ENCODE data around the gene NOP16.

The NOP16 gene

GRCh38 chr5:176384366-176384930 is 4.0 kb downstream of the NOP16 start:
- no peak for DNase-seq

- no peak for DNase-seq
These were observed 4.4 kb downstream of the NOP16 start for GRCh38 chr5:176383961-176384360.

GRCh38 chr5:176383248-176383905 is 5.0 kb downstream of the NOP16 start:
- no peak for DNase-seq

DNA sequence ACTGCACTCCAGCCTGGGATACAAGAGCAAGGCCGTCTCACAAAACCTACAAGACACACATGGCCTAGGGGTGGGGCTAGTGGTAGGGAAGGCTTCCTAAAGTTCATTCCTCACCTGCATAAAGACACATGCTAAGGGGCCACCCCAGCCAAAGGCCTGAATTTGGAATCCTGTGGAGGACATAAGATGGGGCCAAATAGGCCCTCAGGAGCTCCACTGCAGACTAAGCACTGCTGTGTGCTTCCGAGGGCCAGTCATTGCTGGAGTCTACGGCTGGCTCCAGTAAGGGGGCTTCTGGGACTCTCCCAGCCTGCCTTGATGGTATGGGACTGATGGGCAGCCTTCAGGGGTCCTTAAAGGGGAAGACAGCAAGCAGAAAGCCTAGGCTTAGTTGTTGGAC is 5.7 kb downstream of the NOP16 start:
- no peak for DNase-seq

- DNase-seq, result no peak
These were observed 6.4 kb downstream of the NOP16 start for GRCh38 chr5:176381979-176382378.

DNA sequence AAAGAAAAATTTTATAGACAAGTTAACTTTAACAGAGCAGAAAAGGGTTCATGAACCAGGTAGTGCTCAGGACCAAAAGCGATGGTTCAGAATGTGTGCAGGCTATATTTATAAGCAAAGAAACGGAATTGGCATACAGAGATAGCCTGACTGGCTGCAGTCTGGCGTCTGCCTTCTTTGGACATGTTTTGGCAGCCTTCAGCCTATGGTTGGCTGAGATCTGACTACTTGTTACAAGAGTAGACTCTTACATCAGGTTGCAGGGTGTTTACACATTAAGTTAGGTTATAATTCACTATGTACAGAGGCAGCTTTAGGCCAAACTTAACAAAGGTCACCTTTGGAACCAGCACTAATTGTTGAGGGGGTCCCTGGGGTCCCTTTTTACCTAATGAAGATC is 7.0 kb downstream of the NOP16 start:
- no peak for DNase-seq

DNA sequence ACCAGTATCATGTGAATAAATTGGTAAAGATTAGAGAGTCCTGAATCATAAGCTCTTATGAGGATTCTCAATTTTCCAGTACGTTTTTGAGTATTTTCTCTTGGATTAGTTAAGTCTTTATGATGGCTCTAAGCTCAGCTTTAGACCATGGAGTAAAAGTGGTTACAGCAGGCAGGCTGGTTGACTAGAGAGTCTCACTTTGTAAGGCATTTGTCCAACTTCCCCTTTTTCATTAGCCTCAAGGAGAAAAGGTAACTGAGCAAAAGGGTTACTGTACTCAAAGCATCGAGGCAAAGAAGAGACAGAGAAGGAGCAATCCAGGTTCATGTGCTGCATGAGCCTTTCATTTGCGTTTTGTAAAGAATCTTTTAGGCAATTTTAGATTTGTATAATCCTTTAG is 8.5 kb downstream of the NOP16 start:
- no peak for DNase-seq

DNA sequence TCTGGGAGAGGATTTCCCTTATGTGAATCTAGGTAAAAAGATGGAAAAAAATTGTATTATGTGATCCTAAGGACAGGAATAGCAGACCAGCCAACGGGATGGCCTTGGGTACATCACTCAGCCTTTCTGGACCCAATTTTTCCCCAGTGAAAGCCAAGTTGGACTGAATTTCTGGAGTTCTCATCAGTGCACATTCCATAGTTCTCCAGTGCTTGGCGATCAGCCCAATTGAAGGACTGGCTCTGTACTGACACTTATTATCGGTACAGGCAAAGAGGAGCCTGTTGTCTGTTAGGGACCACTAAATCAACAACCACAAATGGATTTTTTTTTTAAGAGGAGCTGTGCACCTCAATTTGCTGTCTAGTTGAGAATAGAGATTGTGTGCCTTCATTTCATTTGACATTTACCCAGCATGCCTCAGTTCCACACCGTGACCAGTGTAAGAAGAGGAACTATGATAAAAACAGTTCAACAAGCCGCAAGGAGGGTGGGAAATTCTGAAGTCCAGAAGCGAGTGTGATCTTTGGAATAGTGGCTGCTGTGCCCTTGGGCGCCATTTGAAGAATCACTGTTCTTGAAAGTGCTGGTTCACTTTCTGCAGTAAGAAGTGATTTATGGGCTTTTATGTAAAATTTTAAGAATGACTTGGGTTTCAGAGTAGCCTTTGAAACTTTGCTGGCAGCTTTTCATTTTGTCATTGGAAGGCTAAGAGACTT is 15.1 kb downstream of the NOP16 start:
- DNase-seq, result no peak

DNA sequence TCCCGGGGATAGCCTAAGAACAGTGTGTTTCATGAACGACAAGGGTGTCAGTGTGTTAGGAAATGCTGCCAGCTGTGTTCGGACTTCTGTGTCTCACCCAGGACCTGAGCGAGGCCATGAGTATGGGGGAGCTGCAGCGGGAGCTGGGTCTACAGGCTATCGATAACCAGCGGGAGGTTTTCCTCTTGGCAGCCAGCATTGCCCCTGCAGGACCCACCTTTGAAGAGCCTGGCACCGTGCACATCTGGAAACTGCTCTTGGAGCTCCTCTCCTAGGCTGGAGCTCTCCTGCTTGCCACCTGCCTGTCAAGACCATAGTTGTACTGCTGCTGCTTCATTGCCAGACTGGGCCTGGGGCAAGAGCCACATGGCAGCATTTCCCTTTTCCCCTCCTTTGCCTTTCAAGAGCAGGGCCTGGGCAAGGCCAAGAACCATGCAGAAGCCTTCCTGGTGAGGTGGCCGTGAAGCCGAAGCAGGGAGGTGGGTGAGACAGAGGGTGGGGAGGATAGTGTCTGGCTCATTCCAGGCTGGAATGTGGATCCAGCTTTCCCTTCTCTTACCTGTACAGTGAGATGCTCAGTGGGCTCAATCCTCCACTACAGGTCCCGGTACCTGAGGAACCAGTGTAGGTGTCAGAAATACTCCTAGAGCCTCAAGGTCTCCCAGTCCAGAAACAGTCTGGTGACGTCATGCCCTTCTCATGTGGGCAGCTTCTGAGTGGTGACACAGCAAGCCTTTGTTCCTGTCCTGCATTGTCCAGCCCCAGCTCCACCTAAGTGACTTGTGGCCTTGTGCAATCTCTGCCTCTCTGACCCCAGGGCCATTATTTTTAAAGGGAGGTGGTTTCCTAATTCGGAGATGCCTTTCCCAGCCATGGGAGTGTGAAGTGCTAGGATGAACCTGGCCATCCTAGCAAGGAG is 16.5 kb downstream of the NOP16 start:
- DNase-seq, result no peak

DNA sequence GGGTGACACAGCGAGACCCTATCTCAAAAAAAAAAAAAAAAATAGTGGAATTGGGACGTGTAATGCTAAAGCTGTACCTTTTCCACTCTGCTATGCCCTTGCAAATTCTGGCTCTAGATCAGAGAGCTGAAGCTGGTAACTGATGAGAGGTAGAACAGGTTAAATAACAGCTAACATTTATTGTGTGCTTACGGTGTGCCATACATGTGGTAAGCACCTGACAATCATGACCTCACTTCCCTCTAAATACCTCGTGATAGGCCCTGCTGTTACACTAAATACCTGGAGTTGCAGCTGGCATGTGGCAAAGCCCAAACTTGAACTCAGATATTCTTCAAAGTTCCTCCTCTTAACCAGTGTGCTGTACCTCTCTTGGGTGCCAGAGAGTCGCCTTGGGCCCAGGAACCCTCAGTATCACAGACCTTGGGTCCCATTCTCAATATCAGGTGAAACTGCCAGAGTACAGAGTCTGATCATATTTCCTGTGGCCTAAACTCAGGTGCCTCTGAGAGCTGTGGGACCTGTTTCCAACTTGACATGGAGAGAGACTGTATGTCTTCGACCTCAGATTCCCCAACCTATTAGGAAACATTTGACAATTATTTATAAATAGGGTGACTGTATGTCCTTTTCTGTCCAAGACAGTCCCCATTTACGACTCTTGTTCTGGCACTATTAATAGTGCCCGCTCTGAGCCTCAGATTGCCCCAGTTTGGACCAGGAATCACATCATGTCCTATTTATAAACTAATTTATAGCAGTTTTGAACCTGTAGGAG is 18.3 kb downstream of the NOP16 start:
- DNase-seq, result no peak

- DNase-seq, result no peak
These were observed 19.7 kb downstream of the NOP16 start for GRCh38 chr5:176368726-176369125.

DNA sequence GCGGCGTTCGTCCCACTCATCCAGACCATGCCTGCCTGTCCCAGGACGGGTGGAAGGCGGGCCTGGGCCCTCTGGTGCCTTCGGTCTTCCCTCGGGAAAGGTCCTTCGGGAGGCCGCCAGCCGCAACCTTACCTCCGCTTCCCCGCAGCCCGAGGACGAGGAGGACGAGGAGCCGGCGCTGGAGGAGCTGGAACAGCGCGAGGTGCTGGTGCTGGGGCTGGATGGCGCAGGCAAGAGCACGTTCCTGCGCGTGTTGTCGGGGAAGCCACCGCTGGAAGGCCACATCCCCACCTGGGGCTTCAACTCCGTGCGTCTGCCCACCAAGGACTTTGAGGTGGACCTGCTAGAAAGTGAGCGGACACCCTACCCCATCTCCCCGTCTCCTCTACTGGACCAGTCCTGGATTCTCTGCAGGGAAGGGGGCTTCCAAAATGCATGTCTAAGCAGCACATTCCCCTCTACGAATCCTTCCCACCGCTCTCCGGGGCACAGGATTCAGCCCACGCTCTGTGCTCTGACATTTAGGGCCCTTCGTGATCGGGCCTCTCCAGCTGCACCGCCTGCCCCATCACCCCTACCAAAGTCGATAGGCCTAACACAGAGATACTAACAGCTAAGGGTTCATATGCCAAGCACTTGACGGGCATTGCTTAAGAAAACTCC is 22.0 kb downstream of the NOP16 start:
- no peak for DNase-seq

GRCh38 chr5:176365351-176366231 is 22.8 kb downstream of the NOP16 start, which contains the start of gene ARL10:
Gene ARL10, plus strand, starts transcription at chr5:176365487. Its CDS starts 77 bp downstream, at chr5:176365564.
- DNase-seq, result peak; percentile 76

DNA sequence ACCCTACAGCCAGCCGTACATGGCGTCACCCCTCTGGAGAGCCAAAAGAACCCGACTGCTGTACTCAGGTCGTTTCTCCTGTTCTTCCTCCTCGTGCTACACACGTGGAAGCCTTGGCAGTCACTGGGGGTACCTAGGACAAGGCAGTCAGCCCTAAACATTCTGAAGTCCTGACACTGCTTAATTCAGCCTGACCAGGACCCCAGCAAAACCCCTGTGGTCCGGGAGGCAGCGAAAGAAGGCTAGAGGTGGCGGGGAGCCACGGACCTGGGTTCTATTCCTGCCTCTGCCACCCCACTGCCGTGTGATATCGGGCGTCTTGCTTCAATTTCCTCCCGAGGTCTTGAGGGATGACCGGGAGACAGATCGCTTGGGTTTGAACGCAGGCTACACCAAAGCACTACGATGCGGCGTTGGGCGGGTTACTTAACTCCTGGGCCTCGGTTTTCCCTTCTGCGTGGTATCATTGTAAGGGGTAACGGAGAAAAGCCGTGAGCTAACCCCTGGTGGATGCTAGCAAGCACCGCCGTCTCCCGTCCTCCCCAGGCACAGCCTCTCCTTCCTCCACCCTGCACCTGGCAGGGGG is 23.5 kb downstream of the NOP16 start:
- DNase-seq, result no peak

DNA sequence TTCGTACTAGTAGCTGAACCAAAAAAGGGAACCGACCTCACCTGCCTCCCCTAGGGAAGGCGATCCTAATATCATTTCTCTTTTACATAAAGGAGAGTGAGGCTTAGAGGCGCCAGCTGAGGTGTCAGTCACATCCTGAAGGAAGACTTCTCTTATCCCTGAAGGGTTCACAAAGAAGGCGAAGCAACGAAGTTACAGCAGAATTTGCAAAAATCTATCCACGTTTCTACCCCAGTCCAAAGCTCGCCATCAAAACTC is 26.2 kb downstream of the NOP16 start:
- DNase-seq, result no peak

DNA sequence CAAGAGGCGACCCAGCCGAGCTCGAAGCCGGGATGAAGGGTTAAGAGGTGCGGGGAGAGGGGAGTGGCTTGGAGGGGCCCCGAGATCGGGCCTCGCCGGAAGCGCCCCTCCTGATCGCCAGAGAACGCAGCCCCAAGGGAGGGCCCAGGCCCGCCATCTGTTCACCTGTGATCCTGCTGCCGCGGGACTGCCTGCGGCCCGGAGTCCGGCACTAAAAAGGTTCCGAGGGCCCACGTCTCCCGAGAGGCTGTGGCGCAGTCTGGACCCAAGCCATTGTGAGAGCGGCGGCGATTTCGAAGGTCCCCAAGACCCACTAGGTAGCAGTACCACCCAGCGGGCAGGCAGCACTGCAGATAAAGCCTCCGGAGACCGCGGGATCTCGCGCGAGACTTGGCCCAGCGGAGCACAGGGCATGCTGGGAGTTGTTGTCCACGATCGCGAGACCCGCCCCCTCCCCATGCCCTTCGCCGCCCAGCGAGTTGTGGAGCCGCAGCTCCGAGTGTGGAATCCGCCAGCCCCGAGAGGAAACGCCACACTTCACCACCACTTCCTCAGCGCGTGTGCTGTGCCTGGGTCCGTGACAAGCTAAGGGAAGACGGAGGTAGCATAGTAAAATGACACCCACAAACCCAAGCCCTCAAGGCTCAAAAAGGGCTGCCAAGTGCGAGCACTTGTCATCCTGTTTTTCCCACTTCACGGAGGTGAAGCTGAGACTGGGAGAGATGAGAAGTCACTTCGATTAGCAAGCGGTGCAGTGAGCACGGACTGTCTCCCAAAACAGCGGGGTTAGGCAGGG is 26.8 kb downstream of the NOP16 start, which contains the start of gene KIAA1191:
Gene KIAA1191, minus strand, starts transcription at position 328 of the 796 bp plus-strand sequence. CDS start 2,256 bp downstream, outside the sequence.
- DNase-seq, result peak; percentile 94

GRCh38 chr5:176360894-176361436 is 27.4 kb downstream of the NOP16 start:
- no peak for DNase-seq

- DNase-seq, result no peak
These were observed 28.7 kb downstream of the NOP16 start for GRCh38 chr5:176359658-176360057.

DNA sequence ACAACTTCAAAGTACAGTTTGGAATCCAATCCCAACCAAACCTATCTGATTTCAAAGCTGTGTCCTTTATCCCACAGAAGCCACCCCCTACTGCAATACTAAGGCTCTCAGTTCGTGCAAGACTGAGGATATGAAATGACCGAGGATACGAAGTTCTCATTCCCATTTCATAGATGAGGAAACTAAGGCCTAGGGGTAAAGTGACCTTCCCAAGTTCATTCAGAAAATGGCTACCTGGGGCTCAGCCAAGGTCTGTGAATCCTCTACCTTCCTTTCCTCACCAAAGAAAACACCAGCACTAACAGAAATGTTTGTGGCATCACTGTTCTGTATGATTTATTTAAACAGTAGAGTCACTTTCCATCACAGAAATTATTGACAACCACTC is 32.2 kb downstream of the NOP16 start:
- no peak for DNase-seq

All from stimulated activated CD8-positive, alpha-beta memory T cell treated with anti-CD3 and anti-CD28 coated beads, Interleukin-4, amount 100 ng/mL, for 48 hours (primary cell).